Muscle layer of colon (tissue), 2 donors: Measurements from ENCODE around the gene TAB2.

Experiments used
- H3K27ac ChIP-seq: one replicate; pipeline ENCODE4 v1.7.0; 2013; ENCODE audit warnings: low read depth, mild to moderate bottlenecking, low read length, moderate library complexity
- H3K27me3 ChIP-seq, 2 donors: one replicate each; pipeline ENCODE4 v1.7.0; 2013; ENCODE audit warnings: low read length in 2 of 2, mild to moderate bottlenecking in 2 of 2; ENCODE audit not compliant: insufficient read depth in 2 of 2, control insufficient read depth in 1 of 2
- H3K36me3 ChIP-seq: one replicate; pipeline ENCODE4 v1.7.0; 2013; ENCODE audit warnings: mild to moderate bottlenecking, low read length; ENCODE audit not compliant: insufficient read depth
- H3K4me1 ChIP-seq: one replicate; pipeline ENCODE4 v1.7.0; 2013; ENCODE audit warnings: mild to moderate bottlenecking, low read length; ENCODE audit not compliant: insufficient read depth
- H3K4me3 ChIP-seq, 2 donors: one replicate each; pipeline ENCODE4 v1.7.0; 2013; ENCODE audit warnings: low read length in 2 of 2, low read depth in 1 of 2, mild to moderate bottlenecking in 1 of 2, moderate library complexity in 1 of 2
- H3K9ac ChIP-seq: one replicate; pipeline ENCODE4 v1.7.0; 2013; ENCODE audit warnings: low read length
- H3K9me3 ChIP-seq: one replicate; pipeline ENCODE4 v1.7.0; 2013; ENCODE audit warnings: mild to moderate bottlenecking, low read length
- donor health status: abdominal sarcoma.
- donor health status: Adenocarcinoma of cecum.

The TAB2 gene

DNA sequence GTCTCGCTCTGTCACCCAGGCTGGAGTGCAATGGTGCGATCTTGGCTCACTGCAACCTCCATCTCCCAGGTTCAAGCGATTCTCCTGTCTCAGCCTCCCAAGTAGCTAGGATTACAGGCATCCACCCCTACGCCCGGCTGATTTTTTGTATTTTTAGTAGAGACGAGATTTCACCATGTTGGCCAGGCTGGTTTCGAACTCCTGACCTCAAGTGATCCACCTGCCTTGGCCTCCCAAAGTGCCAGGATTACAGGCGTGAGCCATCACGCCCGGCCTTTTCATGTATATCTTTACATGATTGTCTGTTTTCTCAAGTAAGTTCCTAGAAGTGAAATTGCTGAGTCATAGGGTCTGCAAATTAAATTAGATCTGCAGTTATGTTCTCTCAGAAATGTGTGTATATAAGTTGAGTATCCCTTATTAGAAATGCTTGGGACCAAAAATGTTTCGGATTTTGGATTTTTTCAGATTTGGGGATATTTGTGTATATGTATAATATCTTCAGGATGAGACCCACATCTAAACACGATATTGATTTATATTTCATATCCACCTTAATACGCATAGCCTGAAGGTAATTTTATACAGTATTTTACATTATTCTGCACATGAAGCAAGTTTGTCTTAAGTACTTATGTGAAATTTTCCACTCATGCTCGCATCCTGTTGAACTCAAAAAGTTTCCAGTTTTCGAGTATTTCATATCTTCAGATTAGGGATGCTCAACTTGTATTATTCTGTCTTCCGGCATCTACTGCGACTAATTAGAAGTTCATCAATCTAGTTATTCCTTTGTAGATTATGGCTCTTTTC is 40.4 kb downstream of the TAB2 start:
- H3K4me1 ChIP-seq = peaks cover 10% of the 10 kb centered on the region
- H3K27ac ChIP-seq = no peak overlapping the region
- H3K27me3 ChIP-seq = no peaks in the 10 kb centered on the region

GRCh38 chr6:149359440-149359839 is 41.9 kb downstream of the TAB2 start:
- H3K4me1 ChIP-seq = peaks cover 16% of the 10 kb centered on the region

More for the DNA sequence above, 40.4 kb downstream of the TAB2 start:
- no peaks in the 10 kb centered on the region for H3K36me3 ChIP-seq
- H3K9me3 ChIP-seq = no peaks in the 10 kb centered on the region
- H3K9ac ChIP-seq = no peak overlapping the region
- no peak overlapping the region for H3K4me3 ChIP-seq

DNA sequence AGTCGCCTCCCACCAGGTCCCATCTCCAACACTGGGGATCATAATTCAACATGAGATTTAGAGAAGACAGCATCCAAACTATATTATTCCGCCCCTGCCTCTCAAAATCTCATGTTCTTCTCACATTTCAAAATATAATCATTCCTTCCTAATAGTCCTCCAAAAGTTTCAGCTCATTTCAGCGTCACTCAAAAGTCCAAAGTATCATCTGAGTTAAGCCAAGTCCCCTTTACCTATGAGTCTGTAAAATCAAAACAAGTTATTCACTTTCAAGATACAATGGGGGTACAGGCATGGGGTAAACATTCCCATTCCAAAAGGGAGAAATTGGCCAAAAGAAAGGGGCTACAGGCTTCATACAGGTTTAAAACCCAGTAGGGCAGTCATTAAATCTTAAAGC is 43.0 kb downstream of the TAB2 start:
- H3K4me1 ChIP-seq = peaks cover 20% of the 10 kb centered on the region
- H3K9ac ChIP-seq = no peak overlapping the region
- no peaks in the 10 kb centered on the region for H3K9me3 ChIP-seq
- no peaks in the 10 kb centered on the region for H3K27me3 ChIP-seq
- H3K4me3 ChIP-seq = no peak overlapping the region
- no peaks in the 10 kb centered on the region for H3K36me3 ChIP-seq
- no peak overlapping the region for H3K27ac ChIP-seq

More at GRCh38 chr6:149359440-149359839, 41.9 kb downstream of the TAB2 start:
- H3K9ac ChIP-seq = no peak overlapping the region
- no peaks in the 10 kb centered on the region for H3K36me3 ChIP-seq
- no peak overlapping the region for H3K4me3 ChIP-seq
- H3K9me3 ChIP-seq = no peaks in the 10 kb centered on the region
- H3K27me3 ChIP-seq = no peaks in the 10 kb centered on the region
- no peak overlapping the region for H3K27ac ChIP-seq

GRCh38 chr6:149362289-149362688 is 44.8 kb downstream of the TAB2 start:
- Histone ChIP-seq H3K9me3 (no peaks in the 10 kb centered on the region), H3K4me3 (no peak overlapping the region), H3K27me3 (no peaks in the 10 kb centered on the region), H3K9ac (no peak overlapping the region), H3K36me3 (no peaks in the 10 kb centered on the region), H3K4me1 (peaks cover 30% of the 10 kb centered on the region), H3K27ac (no peak overlapping the region)

- no peaks in the 10 kb centered on the region for H3K36me3 ChIP-seq
- no peaks in the 10 kb centered on the region for H3K9me3 ChIP-seq
- H3K9ac ChIP-seq = no peak overlapping the region
- H3K4me3 ChIP-seq = no peak overlapping the region
- no peak overlapping the region for H3K27ac ChIP-seq
- no peaks in the 10 kb centered on the region for H3K27me3 ChIP-seq
- peaks cover 36% of the 10 kb centered on the region for H3K4me1 ChIP-seq
These were observed 45.6 kb downstream of the TAB2 start for GRCh38 chr6:149363154-149363553.

DNA sequence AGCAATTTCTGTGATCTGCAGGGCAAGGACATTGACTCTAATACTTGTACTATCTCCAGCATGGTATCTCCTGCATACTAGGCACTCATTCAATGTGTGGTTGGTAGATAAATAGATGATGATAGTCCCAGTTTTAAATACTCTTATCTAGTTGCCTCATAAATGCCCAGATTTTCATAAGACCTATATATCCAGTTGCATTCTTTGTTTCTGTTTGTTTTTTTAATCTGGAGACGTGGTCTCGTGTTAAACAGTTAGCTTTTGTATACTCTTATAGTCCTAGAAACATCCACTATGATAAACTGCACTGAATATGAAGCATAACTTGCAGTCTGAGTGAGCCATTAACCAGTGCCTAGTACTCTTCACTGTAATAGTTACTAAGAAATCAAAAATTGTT is 47.0 kb downstream of the TAB2 start:
- Histone ChIP-seq H3K36me3 (no peaks in the 10 kb centered on the region), H3K9me3 (no peaks in the 10 kb centered on the region)

DNA sequence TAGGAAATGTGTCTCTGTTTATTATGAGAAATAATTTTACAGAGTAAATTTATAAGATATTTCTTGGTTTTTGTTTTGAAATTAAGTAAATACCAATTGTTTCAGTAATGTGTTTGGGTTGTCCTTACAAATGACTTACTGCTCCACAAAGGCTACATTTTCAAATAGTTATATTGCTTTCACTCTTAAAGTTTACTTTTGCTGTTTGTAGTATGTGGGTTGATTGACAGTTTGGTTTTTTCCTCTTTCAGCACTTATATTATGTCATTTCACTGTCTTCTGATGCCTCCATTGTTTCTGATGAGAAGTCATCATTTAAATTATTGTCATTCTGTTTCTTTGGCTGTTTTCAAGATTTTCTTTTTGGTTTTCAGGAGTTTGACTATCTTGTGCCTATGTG is 47.7 kb downstream of the TAB2 start:
- no peak overlapping the region for H3K9ac ChIP-seq
- no peak overlapping the region for H3K4me3 ChIP-seq
- H3K9me3 ChIP-seq = no peaks in the 10 kb centered on the region
- H3K27me3 ChIP-seq = no peaks in the 10 kb centered on the region
- H3K36me3 ChIP-seq = no peaks in the 10 kb centered on the region
- no peak overlapping the region for H3K27ac ChIP-seq
- peaks cover 32% of the 10 kb centered on the region for H3K4me1 ChIP-seq

More for the DNA sequence above, 47.0 kb downstream of the TAB2 start:
- Histone ChIP-seq H3K27me3 (no peaks in the 10 kb centered on the region), H3K27ac (no peak overlapping the region), H3K4me3 (no peak overlapping the region), H3K4me1 (peaks cover 38% of the 10 kb centered on the region), H3K9ac (no peak overlapping the region)

- Histone ChIP-seq H3K27ac (no peak overlapping the region), H3K9ac (no peak overlapping the region), H3K36me3 (no peaks in the 10 kb centered on the region), H3K9me3 (no peaks in the 10 kb centered on the region), H3K4me1 (peaks cover 30% of the 10 kb centered on the region), H3K27me3 (no peaks in the 10 kb centered on the region), H3K4me3 (no peak overlapping the region)
These were observed 48.9 kb downstream of the TAB2 start for GRCh38 chr6:149366267-149366921.

DNA sequence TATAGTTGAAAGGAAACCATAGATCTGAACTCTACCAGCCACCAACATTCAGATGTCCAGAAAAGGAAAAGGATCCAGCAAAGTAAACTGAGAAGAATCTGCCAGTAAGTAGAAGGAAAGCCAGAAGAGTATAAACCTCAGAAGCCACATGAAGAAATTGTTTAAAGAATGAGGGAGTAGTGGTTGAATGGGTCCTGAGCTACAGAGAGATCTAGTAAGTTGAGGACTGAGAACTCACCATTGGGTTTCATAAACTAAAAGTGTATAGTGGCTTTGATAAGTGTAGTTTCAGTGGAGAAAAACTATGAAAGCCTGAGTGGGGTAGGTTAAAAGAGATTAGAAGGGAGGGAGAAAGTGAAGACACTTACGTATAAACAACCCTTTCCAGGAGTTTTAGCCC is 50.6 kb downstream of the TAB2 start:
- Histone ChIP-seq H3K9ac (no peak overlapping the region), H3K4me3 (no peak overlapping the region), H3K4me1 (peaks cover 30% of the 10 kb centered on the region)

GRCh38 chr6:149371154-149371553 is 53.6 kb downstream of the TAB2 start:
- H3K9ac ChIP-seq = no peak overlapping the region
- H3K27ac ChIP-seq = no peak overlapping the region

More for the DNA sequence above, 50.6 kb downstream of the TAB2 start:
- Histone ChIP-seq H3K27me3 (no peaks in the 10 kb centered on the region), H3K36me3 (no peaks in the 10 kb centered on the region), H3K9me3 (no peaks in the 10 kb centered on the region), H3K27ac (no peak overlapping the region)

DNA sequence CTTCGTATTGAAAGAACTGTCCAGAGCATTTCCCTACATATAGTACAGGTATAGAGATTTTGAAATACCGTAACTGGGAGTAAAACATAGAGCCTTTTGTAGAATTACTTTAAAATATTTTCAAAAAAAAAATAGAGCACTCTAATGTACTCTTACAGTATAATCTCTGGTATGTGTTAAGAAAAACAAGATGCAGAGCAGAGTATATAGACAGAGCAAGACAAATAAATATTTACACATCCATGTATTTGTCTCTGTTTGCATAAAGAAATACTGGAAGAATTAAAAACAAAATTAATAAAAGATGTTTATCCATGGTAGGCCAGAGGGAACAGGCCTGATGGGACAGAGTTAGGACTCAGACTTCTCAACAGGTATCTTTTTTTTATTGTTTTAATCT is 54.5 kb downstream of the TAB2 start:
- H3K9me3 ChIP-seq = no peaks in the 10 kb centered on the region
- no peak overlapping the region for H3K27ac ChIP-seq
- peaks cover 22% of the 10 kb centered on the region for H3K4me1 ChIP-seq
- H3K9ac ChIP-seq = no peak overlapping the region
- H3K36me3 ChIP-seq = no peaks in the 10 kb centered on the region
- no peaks in the 10 kb centered on the region for H3K27me3 ChIP-seq
- no peak overlapping the region for H3K4me3 ChIP-seq

More at GRCh38 chr6:149371154-149371553, 53.6 kb downstream of the TAB2 start:
- no peaks in the 10 kb centered on the region for H3K9me3 ChIP-seq
- no peaks in the 10 kb centered on the region for H3K27me3 ChIP-seq
- no peaks in the 10 kb centered on the region for H3K36me3 ChIP-seq
- no peak overlapping the region for H3K4me3 ChIP-seq
- H3K4me1 ChIP-seq = peaks cover 24% of the 10 kb centered on the region
